HG03342 (cell line): Measurements from ENCODE around the gene EBNA1BP2.
"Not testable (repeated sequence)": the region's sequence is repeated elsewhere in the genome, so short reads cannot be mapped to it uniquely, and the experiment has no call there.

ENCODE experiments used
- ATAC-seq: cut with Tn5 transposase; IDR thresholded peaks from one replicate; pipeline ENCODE4 v1.9.1; 2021; ENCODE audit warnings: mild to moderate bottlenecking, moderate library complexity; ENCODE audit not compliant: unreplicated experiment

The EBNA1BP2 gene

DNA sequence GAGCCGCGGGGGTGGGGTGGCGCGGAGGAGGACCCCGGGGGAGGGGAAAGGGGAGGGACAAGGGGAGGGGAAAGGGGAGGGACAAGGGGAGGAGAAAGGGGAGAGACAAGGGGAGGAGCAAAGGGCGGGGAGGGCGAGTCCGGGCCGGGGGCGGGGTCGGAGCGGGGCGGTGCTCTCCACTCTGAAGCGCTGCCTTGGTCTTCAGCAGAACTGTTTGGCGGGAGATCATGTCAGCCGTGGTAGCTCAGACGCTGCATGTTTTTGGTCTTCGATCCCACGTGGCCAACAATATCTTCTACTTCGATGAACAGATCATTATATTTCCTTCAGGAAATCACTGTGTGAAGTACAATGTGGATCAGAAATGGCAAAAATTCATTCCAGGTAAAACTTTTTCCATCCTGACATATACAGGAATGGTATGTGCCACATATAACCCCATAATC lies 460 bp upstream of the EBNA1BP2 start:
- peak; percentile 46 for ATAC-seq

DNA sequence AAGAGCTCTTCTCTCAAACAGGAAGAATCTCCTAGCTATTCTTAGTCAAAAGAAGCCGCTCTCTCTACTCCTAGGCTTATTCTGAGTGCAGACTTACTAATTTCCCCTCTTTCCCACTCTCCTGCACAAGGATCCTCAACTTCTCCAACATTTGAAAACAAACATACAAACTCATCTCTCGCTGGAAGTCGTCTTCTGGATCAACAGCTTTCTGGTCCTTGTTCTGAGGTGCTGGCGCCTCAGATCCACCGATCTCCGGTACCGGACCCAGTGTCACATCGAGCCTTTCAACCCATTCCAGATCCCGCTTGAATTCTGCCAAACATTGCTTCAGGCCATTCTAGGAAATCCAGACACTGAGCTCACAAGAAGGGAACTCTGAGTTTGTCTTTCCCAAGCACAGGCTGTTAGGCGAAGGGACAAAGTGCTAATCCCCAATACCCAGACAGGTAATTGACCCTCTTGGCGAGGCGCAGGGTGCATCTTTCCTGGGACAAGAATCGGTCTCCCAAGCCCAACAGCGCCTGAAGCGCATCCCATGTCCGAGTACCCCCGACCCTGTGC lies 696 bp downstream of the EBNA1BP2 start:
- no peak for ATAC-seq

DNA sequence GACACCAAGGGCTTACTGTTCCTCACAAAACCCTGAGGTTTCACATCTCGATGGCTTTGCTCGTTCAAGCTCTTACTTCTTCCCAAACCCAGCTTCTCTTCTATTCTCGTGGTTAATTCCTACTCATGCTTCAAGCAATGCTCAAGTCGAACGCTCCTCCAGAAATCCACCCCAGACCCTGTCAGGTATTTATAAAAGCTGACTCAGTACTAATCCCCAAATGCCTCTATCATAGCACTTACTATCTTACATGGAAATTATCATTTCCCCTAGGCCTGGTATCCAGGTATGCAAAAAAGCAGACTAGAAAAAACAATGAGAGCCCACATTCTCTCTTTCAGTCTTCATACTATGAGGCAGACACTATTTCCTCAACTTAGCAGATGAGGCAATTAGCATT lies 6.3 kb downstream of the EBNA1BP2 start:
- no peak for ATAC-seq

DNA sequence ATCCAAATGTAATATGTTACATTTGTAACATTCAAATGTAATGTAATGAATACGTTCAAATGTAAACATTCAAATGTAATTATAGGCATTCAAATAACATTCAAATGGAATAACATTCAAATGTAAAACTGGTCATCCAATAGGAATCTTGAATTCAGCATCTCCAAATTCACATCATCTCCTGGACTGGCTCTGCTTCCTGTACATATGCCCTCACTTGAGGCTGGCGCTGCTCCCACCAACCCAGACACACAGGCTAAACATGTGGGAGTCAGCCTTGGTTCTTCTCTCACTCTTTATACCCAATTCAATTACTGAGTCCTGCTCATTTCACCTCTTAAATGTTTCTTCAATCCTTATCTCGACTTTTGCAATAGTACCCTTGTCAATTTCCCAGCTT lies 6.9 kb downstream of the EBNA1BP2 start:
- no peak for ATAC-seq

DNA sequence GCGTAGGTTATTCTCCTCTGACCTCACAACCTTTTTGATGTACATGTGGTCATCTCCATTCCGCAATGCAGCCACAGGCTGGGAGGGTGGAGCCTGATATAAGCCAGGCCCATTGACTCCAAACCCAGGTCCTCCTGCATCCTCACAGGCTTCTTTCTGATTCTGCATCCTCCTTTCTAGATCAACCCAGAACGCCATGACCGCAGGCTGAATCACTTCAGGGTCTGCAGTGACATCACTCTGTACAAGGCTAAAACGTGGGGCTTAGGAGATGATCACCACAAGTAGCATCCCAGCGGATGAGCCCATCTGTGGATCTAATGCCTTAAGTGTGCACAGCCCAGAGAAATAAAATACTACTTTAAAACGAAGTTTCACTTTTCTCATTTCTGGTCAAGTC lies 16.1 kb downstream of the EBNA1BP2 start:
- no peak for ATAC-seq

DNA sequence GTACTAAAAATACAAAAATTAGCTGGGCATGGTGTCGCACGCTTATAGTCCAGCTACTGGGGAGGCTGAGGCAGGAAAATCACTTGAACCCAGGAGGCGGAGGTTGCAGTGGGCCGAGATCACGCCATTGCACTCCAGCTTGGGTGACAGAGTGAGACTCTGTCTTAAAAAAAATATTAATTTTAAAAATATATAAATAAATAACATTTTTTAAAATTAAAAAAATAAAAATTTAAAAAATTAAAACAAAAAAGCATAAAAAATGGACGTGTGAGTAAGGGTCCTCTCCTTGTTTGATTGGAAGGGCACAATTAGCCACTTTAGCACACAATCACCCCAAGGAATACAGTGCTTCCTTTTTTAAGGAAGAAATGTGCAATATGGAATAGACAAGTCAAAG lies 18.6 kb downstream of the EBNA1BP2 start:
- no peak for ATAC-seq

DNA sequence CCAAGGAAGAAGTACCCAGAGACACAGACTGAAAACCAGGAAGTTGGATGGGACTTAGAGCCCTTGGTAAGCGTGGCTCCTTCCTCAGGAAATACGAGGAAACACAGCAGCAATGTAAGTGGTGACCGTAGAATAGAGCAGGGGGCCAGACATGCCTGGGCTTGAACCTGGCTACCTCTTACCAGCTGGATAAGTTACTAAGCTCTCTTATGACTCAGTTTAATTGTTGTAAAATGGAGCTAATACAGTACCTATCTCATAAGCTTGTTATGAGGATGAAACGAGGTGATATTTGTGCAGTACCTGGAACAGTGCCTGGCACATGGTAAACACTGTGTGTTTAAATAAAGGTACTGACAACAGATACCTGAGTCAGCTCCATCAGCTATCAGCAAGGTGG lies 19.2 kb downstream of the EBNA1BP2 start:
- no peak for ATAC-seq

DNA sequence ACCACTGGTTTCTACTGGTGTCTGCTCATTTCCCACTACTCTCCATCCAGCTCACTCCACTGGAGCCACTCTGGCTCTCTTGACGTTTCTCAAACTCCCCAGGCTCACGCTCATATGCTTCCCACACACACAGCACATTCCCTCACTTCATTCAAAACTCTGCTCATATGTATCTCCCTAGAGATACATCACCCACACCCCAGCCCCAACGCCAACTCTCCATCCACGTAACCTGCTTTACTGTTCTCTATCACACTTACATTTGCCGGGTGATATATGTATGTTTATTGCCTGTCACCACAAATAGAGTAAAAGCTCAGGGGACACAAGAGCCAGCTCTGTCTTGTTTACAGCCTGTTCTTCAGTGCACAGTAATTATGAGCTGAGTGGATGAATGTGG lies 22.2 kb downstream of the EBNA1BP2 start:
- no peak for ATAC-seq

DNA sequence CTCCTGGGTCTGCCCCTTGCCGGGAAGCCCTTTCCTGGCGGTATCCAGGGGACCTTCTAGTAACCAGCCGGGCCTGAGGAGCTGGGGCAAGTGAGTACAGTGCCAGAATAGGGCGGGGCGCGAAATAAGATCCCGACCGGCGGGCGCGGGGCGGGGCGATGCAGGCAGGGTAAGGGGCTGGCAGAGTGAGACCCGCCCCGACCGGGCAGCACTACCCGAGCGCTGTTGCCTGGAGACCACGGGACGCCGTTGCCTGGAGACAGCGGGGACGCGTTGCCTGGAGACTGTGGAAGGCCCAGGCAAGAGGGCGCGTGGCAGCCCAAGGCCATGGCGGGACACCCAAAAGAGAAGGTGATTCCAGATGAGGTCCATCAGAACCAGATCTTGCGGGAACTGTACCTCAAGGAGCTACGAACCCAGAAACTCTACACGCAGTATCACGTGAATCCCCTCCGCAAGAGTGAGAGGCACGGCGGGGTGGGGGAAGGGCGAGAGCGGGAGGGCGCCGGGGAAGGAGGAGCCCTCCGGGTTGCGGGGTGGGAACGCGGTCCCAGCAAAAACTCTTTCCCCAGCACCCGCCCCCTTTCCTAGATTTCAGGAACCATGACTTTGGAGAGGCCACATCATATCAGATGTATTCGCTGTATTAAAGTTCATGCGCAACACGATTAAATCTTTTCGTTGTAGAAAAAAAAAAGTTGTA lies 24.3 kb downstream of the EBNA1BP2 start:
- no peak for ATAC-seq

DNA sequence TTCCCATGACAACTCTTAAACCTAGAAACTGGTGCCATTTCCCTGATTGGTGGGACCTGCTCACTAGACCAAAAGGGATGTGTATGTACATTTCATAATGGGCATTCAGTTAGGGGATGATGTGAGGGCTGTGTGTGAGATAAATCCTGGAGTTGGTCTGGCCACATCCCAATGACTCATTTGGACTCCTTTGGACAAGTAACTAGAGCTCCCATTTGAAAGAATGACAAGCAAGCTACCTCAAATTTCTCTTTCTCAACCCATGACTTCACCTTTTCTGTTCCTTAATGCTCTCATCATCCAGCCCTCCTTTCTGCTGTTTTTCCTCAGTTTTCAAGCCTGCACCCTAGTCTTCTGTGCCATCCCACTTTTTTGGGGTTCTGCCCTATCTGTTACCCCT lies 27.9 kb downstream of the EBNA1BP2 start:
- no peak for ATAC-seq

DNA sequence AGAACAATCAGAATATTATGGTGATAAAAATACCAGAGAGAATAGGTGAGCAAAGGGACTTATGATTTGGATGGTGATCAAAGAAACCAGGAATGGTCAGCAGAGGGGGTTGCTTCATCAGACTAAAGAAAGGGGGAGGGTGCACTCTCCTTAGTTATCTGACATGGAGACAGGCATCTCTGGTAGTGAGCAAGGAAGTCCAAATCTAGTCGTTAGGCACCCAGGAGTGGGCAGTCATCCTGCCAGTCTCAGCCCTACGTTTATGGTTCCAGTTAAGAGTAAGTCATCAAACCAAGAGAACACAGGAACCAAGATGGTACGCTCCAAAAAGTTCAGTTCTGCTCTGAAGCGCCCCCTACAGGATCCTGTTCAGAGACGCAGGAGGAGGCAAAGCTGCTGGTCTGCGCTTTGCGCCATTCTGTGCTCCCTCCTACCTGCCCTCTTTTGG lies 28.6 kb downstream of the EBNA1BP2 start:
- no peak for ATAC-seq

DNA sequence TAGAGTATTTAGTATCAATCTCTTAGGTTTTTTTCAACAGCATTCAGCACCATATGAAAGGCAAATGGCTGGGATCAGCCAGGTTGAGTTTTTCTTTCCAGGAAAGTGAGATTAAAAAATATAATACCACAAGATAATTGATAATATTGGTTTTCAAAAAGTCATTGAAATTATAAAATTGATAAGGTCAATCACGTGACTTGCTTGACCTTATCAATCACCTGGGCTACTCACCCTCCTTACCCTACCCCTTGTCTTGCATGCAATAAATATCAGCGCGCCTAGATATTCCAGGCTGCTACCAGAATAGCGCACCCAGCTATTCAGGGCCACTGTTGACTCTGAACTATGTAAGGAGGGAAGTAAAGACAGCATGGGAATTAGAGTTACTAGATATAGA lies 31.5 kb downstream of the EBNA1BP2 start:
- no peak for ATAC-seq

DNA sequence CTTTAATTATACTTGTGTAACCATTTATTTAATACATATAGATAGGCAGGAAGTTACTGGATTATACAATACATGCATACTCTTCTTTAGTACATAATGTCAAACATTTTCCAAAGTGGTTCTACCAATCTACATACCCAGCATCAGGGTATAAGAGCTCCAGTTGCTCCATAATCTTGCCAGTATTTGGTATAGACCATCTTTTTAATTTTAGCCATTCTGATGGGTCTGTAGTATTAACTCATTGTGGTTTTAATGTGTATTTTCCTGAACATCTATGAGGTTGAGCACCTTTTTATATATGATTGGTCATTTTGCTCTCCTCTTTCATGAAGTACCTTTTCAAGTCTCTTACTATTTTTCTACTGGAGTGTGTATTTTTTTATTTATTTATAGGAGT lies 32.1 kb downstream of the EBNA1BP2 start:
- ATAC-seq = no peak

DNA sequence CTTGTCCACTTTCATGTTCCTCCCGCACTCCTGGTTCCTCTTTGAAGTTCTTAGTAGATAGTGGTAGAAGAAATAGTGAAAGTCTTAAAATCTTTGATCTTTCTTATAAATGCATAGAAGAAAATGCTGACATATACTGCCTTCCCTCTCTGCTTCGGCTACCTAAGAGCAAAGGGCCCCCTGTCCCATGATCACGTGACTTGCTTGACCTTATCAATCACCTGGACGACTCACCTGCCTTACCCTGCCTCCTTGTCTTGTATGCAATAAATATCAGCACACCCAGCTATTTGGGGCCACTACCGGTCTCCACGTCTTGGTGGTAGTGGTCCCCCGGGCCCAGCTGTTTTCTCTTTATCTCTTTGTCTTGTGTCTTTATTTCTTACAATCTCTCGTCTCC lies 32.8 kb downstream of the EBNA1BP2 start:
- not testable (repeated sequence) for ATAC-seq

DNA sequence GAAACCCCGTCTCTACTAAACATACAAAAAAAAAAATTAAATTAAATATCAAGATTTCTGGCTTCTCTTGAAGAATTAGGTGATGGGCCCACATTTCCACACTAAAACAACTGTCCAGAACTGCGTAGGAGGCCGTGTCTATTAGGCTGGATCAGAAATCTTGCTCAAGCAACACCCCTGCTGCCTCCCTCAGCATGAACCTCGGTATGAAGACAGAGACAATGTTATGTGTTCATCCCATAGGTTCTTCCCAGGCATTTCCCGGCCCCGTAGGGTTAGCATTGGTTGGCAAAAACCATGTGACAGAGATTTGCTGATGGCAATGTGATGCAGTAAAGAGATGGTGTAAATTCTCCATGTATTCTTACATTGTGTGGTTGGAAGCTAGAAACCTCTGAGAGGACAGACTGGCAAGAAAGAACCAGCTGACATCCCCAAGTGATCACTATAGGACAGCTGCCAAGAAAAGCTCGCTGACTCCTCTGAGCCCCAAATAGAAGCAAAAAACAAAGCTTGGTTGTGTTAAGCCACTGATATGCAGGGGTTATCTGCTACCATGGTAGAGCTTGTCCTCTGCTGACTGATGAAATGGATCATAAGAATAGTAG lies 34.5 kb downstream of the EBNA1BP2 start:
- ATAC-seq = no peak

DNA sequence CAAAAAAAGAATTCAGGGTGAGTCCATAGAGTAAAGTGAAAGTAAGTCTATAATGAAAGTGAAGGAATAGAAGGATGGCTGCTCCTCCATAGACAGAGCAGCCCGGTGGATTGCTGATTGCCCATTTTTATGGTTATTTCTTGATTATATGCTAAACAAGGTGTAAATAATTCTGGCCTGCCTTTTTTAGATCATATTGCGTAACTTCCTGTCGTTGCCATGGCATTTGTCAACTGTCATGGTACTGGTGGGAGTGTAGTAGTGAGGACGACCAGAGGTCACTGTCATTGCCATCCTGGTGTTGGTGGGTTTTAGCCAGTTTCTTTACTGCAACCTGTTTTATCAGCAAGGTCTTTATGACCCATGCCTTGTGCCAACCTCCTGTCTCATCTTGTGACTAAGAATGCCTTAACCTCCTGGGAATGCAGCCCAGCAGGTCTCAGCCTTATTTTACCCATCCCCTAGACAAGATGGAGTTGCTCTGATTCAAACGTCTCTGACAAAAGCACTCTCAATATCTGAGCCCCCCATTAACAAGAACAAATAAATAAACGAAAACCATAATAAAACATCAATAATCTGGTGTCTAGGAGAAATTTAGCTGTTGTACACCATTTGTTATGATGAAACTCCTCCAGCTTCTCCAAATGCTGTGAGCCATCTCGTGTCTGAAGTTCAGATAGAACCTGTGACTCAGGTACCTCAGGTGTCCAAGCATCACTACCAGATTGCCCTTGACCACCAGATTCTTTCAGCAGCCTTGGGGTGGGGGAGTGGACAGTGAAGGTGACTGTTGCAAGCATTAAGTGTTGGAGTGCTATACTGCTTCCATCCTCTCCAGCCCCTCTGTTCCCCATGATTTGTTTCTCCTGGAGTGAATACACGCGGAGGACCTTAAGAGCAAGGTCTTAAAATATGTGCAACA lies 36.0 kb downstream of the EBNA1BP2 start:
- no peak for ATAC-seq

DNA sequence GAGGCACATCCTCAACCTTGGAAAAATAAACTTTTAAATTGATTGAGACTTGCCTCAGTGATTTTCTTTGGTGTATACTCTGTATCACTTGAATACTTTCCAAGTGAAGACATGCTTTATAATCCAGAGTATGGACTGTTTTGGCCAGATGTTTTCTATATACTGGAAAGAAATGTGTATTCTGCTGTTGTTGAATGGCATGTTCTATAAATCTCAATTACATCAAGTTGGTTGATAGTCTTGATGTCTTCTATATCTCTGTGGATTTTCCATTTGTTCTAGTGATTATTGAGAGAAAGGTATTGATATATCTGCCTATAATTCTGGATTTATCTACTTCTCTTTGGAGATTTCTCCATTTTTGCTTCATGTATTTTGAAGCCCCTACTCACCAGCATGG lies 37.5 kb downstream of the EBNA1BP2 start:
- ATAC-seq = no peak

DNA sequence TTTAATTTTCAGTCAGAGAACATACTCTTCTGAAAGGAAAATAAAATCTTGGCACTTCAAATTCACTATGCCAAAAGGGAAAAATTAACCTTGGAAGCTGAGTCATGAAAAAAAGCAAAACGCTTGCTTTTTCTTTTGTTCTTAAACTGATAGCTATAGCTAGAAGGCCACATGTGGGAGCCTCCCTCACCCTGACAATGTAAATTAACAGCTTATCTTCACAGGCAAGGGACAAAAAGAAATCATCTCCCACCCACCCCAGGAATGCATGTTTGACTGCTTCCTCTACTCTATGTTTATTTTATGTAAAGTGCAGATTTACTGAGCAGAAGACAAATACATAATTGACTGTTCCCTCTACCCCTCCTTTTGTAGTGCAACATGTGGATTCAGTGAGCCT lies 38.0 kb downstream of the EBNA1BP2 start:
- ATAC-seq = no peak

DNA sequence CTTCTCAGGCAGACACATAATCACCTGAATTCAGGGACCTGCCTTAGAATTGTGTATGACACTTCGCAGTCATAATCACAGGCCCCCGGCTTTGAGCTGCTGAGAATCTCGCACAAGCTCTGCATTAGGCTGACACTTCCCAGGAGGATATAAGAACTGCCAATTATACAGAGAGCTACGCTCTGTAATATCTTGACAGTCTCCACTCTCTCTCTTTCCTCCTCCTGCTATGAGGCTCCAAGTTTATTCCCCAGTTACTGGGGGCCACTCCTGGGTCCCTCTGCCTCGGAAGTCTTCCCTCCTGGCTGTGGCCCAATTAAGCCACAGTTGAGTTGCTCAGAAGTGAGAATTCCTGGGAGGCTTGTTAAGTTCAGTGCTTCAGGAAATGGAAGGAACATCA lies 42.7 kb downstream of the EBNA1BP2 start:
- ATAC-seq = no peak

DNA sequence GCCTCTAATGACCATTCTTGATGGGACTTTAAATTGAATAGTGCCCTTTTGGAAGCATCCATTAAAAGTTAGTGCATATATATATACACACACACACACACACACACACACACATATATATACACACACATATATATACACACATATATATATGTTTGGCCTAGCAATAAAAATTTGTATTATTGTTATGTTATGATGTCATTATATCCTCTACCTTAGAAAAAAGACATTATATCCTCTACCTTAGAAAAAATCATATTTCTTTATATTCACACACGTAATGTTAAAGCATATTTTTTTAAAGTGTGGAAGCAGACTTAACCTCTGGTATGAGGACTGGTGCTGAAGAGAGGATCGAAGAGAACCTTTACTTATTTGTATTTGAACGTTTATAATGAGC lies 43.3 kb downstream of the EBNA1BP2 start:
- no peak for ATAC-seq

DNA sequence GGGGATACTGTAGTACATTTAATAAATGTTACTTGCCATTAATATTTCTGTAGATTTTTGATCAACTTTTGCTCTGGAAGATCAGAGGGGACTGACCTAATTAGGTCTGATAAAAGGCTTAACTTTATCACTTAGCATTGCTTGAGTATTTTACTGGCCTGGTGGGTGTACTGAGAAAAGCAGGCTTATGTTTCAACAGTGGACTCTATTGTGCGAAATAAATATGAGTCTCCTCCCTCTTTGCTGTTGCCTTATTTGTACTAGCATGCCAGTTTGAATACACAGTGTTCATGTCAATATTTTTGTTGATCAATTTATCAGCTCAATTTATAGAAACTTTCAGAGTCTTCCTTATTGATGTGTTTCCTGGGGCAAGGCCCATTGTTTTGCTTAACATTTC lies 49.1 kb downstream of the EBNA1BP2 start:
- ATAC-seq = no peak
